Neuronal stem cell (in vitro differentiated cells): ENCODE data around the gene LDLRAP1.
A peak's percentile ranks its signal among the peaks of the same experiment; 100 is the strongest.

Source experiments
- DNase-seq: peaks from one replicate; pipeline ENCODE4 v3.0.0-alpha.2; 2013; ENCODE audit warnings: low spot score
- H2AFZ ChIP-seq: one replicate; pipeline ENCODE4 v1.6.1; 2013; ENCODE audit warnings: mild to moderate bottlenecking, low read length, inconsistent platforms
- H2AK5ac ChIP-seq: 2 replicates; pipeline ENCODE4 v1.6.1; 2013; ENCODE audit warnings: low read depth, mild to moderate bottlenecking, inconsistent platforms, low read length, moderate library complexity, mixed read lengths
- H2BK120ac ChIP-seq: 2 replicates; pipeline ENCODE4 v1.6.1; 2013; ENCODE audit warnings: low read depth, mild to moderate bottlenecking, inconsistent platforms, low read length, moderate library complexity, mixed read lengths
- H2BK12ac ChIP-seq: one replicate; pipeline ENCODE4 v1.6.1; 2013; ENCODE audit warnings: low read length, inconsistent platforms
- H2BK15ac ChIP-seq: 2 replicates; pipeline ENCODE4 v1.6.1; 2013; ENCODE audit warnings: mild to moderate bottlenecking, low read length, inconsistent platforms, mixed read lengths
- H2BK5ac ChIP-seq: one replicate; pipeline ENCODE4 v1.6.1; 2013; ENCODE audit warnings: inconsistent platforms, mild to moderate bottlenecking, low read length, moderate library complexity
- H3K14ac ChIP-seq: one replicate; pipeline ENCODE4 v1.6.1; 2013; ENCODE audit warnings: low read length, inconsistent platforms
- H3K18ac ChIP-seq: 2 replicates; pipeline ENCODE4 v1.6.1; 2013; ENCODE audit warnings: low read length, inconsistent platforms
- H3K23ac ChIP-seq: 2 replicates; pipeline ENCODE4 v1.6.1; 2013; ENCODE audit warnings: low read depth, mild to moderate bottlenecking, mixed read lengths, low read length, inconsistent platforms; ENCODE audit not compliant: poor library complexity
- H3K27ac ChIP-seq: replicated peaks from 3 replicates; pipeline ENCODE4 v1.5.1; 2013; ENCODE audit warnings: low read length, inconsistent platforms
- H3K27me3 ChIP-seq, 3 experiments: 2 replicates each; pipeline ENCODE4 v1.6.1; 2013; ENCODE audit warnings: low read length in 3 of 3, mild to moderate bottlenecking in 2 of 3, inconsistent platforms in 1 of 3, low read depth in 1 of 3, mixed read lengths in 1 of 3, moderate library complexity in 1 of 3; ENCODE audit not compliant: control insufficient read depth in 3 of 3, insufficient read depth in 3 of 3
- H3K36me3 ChIP-seq, 2 donors: replicated peaks in 1 of 2; 2 replicates each; pipeline ENCODE4 v1.6.1; 2013; ENCODE audit warnings: low read length in 2 of 2; ENCODE audit not compliant: control insufficient read depth in 2 of 2, insufficient read depth in 2 of 2
- H3K4ac ChIP-seq: 2 replicates; pipeline ENCODE4 v1.6.1; 2013; ENCODE audit warnings: inconsistent platforms, mild to moderate bottlenecking, low read length, moderate library complexity
- H3K4me1 ChIP-seq, 2 donors: 1 replicate in 1 of 2; 2 replicates in 1 of 2; pipeline ENCODE4 v1.6.1; 2013; ENCODE audit warnings: low read length in 2 of 2, low read depth in 1 of 2; ENCODE audit not compliant: control insufficient read depth in 2 of 2, insufficient read depth in 1 of 2
- H3K4me2 ChIP-seq: one replicate; pipeline ENCODE4 v1.6.1; 2013; ENCODE audit warnings: mild to moderate bottlenecking, low read length, inconsistent platforms; ENCODE audit not compliant: insufficient read depth, poor library complexity, severe bottlenecking
- H3K4me3 ChIP-seq, 2 donors: 2 replicates each; pipeline ENCODE4 v1.5.1; 2013; ENCODE audit warnings: low read length in 2 of 2, mild to moderate bottlenecking in 2 of 2, inconsistent platforms in 1 of 2, moderate library complexity in 1 of 2
- H3K79me1 ChIP-seq: one replicate; pipeline ENCODE4 v1.6.1; 2013; ENCODE audit warnings: low read depth, mild to moderate bottlenecking, inconsistent platforms, low read length, moderate library complexity
- H3K9ac ChIP-seq: one replicate; pipeline ENCODE4 v1.6.1; 2013; ENCODE audit warnings: mild to moderate bottlenecking, low read depth, low read length, inconsistent platforms; ENCODE audit not compliant: poor library complexity
- H3K9me3 ChIP-seq, 2 donors: replicated peaks in 1 of 2; 2 replicates each; pipeline versions ENCODE3 to v1.6.1; 2013; ENCODE audit warnings: low read length in 2 of 2, mild to moderate bottlenecking in 2 of 2, inconsistent platforms in 1 of 2, low read depth in 1 of 2, mixed read lengths in 1 of 2, moderate library complexity in 1 of 2; ENCODE audit not compliant: control insufficient read depth in 2 of 2, insufficient read depth in 1 of 2
- H4K8ac ChIP-seq: one replicate; pipeline ENCODE4 v1.6.1; 2013; ENCODE audit warnings: low read depth, mild to moderate bottlenecking, inconsistent platforms, low read length, moderate library complexity
- H4K91ac ChIP-seq: one replicate; pipeline ENCODE4 v1.6.1; 2013; ENCODE audit warnings: low read length, low read depth, mild to moderate bottlenecking, inconsistent platforms; ENCODE audit not compliant: poor library complexity
- WGBS, 2 donors: extraction: QIAGEN DNeasy Blood & Tissue Kit; methylation state at CpG; one replicate each; pipeline ENCODE4 v1.1.7; 2013; ENCODE audit warnings: missing lambda C conversion rate in 2 of 2, mixed read lengths in 1 of 2; ENCODE audit not compliant: insufficient read length in 2 of 2, insufficient replicate concordance in 1 of 2; ENCODE audit errors: extremely low coverage in 2 of 2; 5-methylcytosine and 5-hydroxymethylcytosine counted together

The LDLRAP1 gene

DNA sequence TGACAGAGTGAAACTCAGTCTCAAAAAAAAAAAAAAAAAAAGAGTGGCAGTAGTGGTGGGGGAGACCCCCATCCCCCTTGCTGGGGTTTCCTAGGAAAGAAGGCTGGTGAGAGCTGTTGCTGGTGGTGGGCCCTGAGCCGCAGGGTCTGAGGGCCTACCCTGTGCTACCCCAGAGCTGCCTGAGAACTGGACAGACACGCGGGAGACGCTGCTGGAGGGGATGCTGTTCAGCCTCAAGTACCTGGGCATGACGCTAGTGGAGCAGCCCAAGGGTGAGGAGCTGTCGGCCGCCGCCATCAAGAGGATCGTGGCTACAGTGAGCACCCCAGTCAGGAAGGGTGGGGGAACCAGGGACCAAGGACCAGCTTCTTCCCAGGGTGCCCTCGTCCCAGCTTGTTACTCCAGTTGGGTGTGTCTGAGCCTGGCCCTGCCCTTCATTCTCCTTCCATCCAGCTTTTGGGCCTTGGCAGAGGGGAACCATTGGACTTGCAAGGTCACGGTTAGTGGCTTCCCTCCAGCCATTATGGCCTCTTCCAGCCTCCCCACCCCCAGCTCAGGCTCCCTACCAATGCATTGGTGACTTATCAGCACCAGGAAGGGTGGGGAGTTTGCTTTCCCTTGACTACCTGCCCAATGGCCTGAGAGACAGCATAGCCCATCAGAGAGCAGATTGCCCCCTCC, 10.5 kb downstream of the LDLRAP1 start:
- H2BK120ac ChIP-seq = no peak overlapping the region
- H3K36me3 ChIP-seq = no peaks in the 10 kb centered on the region
- no peak overlapping the region for H2BK12ac ChIP-seq
- H3K27ac ChIP-seq = no peak overlapping the region
- peak overlapping the region; percentile 73 for H3K14ac ChIP-seq
- no peak for DNase-seq
- H2BK5ac ChIP-seq = no peak overlapping the region
- no peak overlapping the region for H3K4me3 ChIP-seq
- no peaks in the 10 kb centered on the region for H3K27me3 ChIP-seq
- no peak overlapping the region for H3K4ac ChIP-seq
- peaks cover 0 to 1% of the 10 kb centered on the region in 2 donors for H3K9me3 ChIP-seq
- H3K79me1 ChIP-seq = no peaks in the 10 kb centered on the region
- no peak overlapping the region for H3K4me2 ChIP-seq
- WGBS, 2 donors = no CpG with 5 or more reads among the region's 11 CpGs
- H3K9ac ChIP-seq = no peak overlapping the region
- H4K8ac ChIP-seq = no peak overlapping the region
- peak overlapping the region; percentile 58 for H3K18ac ChIP-seq
- no peak overlapping the region for H2AFZ ChIP-seq
- H4K91ac ChIP-seq = no peak overlapping the region
- H2BK15ac ChIP-seq = no peak overlapping the region
- no peak overlapping the region for H2AK5ac ChIP-seq
- H3K4me1 ChIP-seq = peaks cover 3 to 5% of the 10 kb centered on the region in 2 donors
- peak overlapping the region; percentile 44 for H3K23ac ChIP-seq

DNA sequence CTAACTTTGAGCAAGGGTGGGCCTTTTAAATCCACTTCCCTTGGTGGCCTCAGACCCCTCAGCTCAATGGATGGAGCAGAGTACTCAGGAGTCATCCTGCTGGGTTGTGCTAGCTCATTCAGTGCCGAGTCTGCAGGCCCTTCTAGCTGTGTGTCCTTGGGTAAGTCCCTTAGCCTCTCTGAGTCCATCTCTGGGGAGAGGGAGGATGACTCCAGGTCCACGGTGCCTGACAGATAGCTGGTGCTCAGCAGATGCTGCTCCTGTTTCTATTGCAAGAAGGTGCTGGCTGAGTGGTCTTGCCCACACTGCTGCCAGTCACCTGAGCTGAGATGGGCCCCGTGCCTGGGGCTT, 11.0 kb downstream of the LDLRAP1 start:
- Histone ChIP-seq H3K79me1 (no peaks in the 10 kb centered on the region), H3K18ac (no peak overlapping the region), H3K9ac (peak overlapping the region; percentile 24), H2AFZ (no peak overlapping the region), H2BK15ac (peak overlapping the region; percentile 57), H3K4me2 (no peak overlapping the region), H3K4ac (no peak overlapping the region), H2BK5ac (no peak overlapping the region), H3K14ac (peak overlapping the region; percentile 73), H3K9me3 (peaks cover 0 to 1% of the 10 kb centered on the region in 2 donors), H2BK120ac (no peak overlapping the region), H4K8ac (no peak overlapping the region), H3K23ac (peak overlapping the region; percentile 44), H3K4me1 (peaks cover 5 to 9% of the 10 kb centered on the region in 2 donors), H3K4me3 (no peak overlapping the region), H3K27ac (no peak overlapping the region), H4K91ac (no peak overlapping the region), H3K36me3 (no peaks in the 10 kb centered on the region), H2BK12ac (no peak overlapping the region), H2AK5ac (no peak overlapping the region), H3K27me3 (no peaks in the 10 kb centered on the region)
- no CpG with 5 or more reads among the region's 3 CpGs for WGBS, 2 donors
- DNase-seq = no peak

DNA sequence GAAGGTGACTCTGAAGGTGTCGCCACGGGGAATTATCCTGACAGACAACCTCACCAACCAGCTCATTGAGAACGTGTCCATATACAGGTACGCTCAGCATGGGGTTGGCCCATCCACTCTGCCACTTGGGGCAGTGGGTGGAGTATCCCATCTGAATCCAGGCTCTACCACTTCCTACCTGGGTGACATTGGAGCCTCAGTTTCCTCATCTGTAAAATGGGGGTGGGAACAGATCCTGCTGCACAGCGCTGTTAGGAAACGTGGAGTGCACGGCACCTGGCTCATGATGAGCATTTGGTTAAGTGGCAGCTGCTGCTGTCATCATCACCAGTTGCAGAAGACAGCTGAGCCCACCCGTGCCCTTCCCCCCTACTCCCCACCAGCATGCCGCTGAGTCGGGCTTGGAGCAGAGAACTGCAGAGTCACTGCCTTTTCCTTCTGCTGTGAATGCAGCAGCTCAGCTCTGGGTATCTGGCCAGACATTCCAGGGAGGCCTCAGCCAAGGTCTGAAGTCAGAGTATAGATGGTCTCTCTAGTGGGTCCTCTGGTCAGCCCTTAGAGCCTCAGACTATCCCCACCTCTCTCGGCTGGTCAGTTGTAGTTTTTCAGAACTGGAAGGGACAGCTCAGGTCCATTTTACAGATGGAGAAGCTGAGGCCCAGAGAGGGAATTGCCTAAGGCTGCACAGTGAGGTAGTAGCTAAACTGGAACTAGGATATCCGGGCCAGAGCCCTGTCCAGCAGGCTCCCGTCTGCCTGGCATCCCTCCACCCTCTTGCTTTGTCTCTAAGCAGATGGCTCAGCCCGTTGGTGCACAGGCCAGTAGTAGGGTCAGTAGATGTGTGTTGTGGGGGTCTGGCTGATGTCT, 11.7 kb downstream of the LDLRAP1 start:
- no peak overlapping the region for H3K23ac ChIP-seq
- no peak overlapping the region for H2AFZ ChIP-seq
- H3K4ac ChIP-seq = no peak overlapping the region
- H3K4me2 ChIP-seq = no peak overlapping the region
- H2BK12ac ChIP-seq = no peak overlapping the region
- no peak overlapping the region for H2BK5ac ChIP-seq
- H4K91ac ChIP-seq = no peak overlapping the region
- H3K36me3 ChIP-seq = no peaks in the 10 kb centered on the region
- H3K4me3 ChIP-seq = no peak overlapping the region
- H3K18ac ChIP-seq = peak overlapping the region; percentile 76
- H3K4me1 ChIP-seq = peaks cover 5 to 9% of the 10 kb centered on the region in 2 donors
- WGBS, 2 donors = no CpG with 5 or more reads among the region's 14 CpGs
- H2BK15ac ChIP-seq = peak overlapping the region; percentile 57
- no peak for DNase-seq
- peaks cover 0 to 1% of the 10 kb centered on the region in 2 donors for H3K9me3 ChIP-seq
- no peaks in the 10 kb centered on the region for H3K79me1 ChIP-seq
- H3K9ac ChIP-seq = peak overlapping the region; percentile 24
- H4K8ac ChIP-seq = no peak overlapping the region
- no peaks in the 10 kb centered on the region for H3K27me3 ChIP-seq
- no peak overlapping the region for H3K14ac ChIP-seq
- H2BK120ac ChIP-seq = no peak overlapping the region
- H3K27ac ChIP-seq = no peak overlapping the region
- H2AK5ac ChIP-seq = no peak overlapping the region

DNA sequence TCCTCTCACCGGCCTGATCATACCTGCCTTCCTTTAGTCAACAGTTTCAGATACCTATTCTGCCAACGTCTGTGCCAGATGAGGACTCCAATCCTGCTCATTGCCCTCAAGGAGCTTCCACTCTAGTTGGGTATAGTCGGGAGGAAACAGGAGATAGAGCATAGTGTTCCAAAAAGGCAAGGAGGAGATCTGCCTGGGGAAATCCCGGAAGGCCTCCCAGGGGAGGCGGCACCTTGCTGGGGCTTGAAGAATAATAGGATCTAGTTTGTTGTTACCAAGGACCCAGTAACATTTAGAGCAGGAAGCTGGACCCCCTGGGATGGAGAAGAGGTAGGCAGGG, 12.3 kb downstream of the LDLRAP1 start:
- DNase-seq = no peak
- no peak overlapping the region for H4K8ac ChIP-seq
- no peak overlapping the region for H3K14ac ChIP-seq
- H2AK5ac ChIP-seq = no peak overlapping the region
- H2AFZ ChIP-seq = no peak overlapping the region
- H3K9ac ChIP-seq = no peak overlapping the region
- no peak overlapping the region for H3K4me2 ChIP-seq
- H3K23ac ChIP-seq = no peak overlapping the region
- H3K18ac ChIP-seq = no peak overlapping the region
- no peak overlapping the region for H2BK12ac ChIP-seq
- H3K79me1 ChIP-seq = no peaks in the 10 kb centered on the region
- no CpG with 5 or more reads among the region's 5 CpGs for WGBS, 2 donors
- no peak overlapping the region for H3K4ac ChIP-seq
- peaks cover 5 to 9% of the 10 kb centered on the region in 2 donors for H3K4me1 ChIP-seq
- H3K27me3 ChIP-seq = no peaks in the 10 kb centered on the region
- no peak overlapping the region for H3K4me3 ChIP-seq
- H4K91ac ChIP-seq = no peak overlapping the region
- no peaks in the 10 kb centered on the region for H3K9me3 ChIP-seq
- no peak overlapping the region for H2BK120ac ChIP-seq
- H2BK5ac ChIP-seq = no peak overlapping the region
- H3K36me3 ChIP-seq = no peaks in the 10 kb centered on the region
- no peak overlapping the region for H3K27ac ChIP-seq
- no peak overlapping the region for H2BK15ac ChIP-seq
